GM21381 (cell line): ENCODE results near the gene CHL1.

ENCODE experiments used
- ATAC-seq: cut with Tn5 transposase; IDR thresholded peaks from one replicate; pipeline ENCODE4 v1.9.1; 2021; ENCODE audit warnings: mild to moderate bottlenecking, moderate library complexity; ENCODE audit not compliant: unreplicated experiment

Gene CHL1

DNA sequence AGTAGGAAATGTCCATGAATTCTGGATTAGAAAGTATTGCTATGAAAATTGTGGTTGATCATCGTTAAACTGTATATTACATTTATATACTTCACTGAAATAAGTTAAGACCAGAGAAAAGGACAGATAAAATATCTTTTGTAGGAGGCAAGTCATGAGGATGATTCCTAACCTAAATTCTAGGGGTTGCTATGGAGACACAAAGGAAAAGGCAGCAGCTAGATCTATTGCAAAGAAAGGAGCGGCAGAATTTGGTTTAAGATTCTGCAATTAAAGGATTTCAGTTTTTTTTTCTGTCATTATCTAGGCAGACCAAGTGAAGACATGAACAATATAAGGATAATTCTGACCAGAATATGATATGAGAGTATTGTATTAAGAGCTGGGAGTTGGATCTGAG is 136.1 kb downstream of the CHL1 start:
- no peak for ATAC-seq

DNA sequence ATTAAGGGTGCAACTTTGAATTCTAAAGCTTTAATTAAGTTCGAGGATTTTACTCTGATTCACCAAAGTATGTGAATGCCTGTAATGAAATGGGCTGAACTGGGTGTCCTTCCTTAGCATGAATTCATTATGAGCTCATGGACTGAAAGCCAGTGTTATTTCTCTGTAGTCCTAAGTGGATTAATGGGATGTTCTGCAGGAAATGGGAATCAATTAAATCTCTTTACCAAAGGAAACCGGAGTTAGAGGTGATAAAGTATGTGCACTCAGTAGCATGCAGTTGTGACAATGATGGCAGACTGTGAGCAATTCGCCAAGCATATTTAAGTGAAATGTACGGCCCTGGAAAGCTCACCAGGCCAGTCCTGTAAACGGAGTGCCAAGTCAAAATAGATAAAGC is 138.7 kb downstream of the CHL1 start:
- ATAC-seq, result no peak

DNA sequence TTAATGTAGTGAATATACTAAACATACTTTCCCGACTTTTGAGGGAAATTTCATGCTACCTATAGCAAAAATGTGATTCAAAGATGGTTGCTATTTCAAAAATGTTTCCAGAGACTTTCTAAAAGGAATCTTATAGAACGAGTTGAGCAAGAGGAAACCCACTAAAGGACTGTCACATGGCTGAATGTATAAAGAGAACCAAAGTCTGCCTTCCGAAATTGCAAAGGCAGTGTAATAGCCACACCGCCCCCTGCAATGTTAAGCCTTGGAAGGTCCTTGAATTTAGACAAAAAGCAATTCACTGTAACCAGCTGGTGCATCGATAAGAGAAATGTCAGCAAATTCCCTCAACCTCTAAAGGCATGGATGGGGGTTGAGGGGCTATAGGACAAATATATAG is 142.8 kb downstream of the CHL1 start:
- ATAC-seq, result no peak

DNA sequence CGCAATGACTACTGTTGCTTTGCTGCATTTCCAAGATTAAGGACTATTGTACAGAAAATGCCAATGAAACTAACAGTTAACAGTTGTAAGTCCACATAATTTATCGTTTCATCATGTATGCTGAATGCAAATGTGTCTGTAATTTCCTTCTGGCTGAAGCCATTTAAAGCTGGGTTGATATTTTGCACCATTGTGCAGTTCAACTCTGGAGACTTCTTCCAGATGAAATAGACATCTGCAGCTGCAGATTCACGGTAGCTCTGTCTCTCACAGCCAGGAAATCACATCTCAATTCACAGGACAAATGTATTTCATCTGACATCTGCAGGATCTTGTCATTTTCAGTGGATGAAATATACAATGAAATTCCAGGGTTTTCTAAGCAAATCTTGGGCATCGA is 145.4 kb downstream of the CHL1 start:
- ATAC-seq, result no peak

DNA sequence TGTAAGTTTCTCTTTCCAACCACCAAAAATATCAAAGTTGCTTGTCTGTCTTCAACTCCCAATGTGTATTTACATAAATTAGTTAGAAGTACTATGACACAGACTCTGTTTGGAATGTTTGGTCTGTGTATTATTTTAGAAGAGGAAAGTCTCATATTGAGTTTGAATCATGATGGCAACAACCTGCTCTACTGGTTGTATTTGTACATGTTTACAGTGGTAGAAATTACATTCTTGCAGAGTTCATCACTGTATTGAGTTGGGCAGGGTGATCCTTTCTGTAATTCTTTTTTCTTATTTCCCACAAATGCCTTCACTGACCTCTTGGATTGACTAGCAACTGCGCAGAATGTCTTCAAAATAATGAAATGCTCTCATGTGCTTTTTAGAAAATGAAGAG is 149.6 kb downstream of the CHL1 start:
- ATAC-seq, result no peak

DNA sequence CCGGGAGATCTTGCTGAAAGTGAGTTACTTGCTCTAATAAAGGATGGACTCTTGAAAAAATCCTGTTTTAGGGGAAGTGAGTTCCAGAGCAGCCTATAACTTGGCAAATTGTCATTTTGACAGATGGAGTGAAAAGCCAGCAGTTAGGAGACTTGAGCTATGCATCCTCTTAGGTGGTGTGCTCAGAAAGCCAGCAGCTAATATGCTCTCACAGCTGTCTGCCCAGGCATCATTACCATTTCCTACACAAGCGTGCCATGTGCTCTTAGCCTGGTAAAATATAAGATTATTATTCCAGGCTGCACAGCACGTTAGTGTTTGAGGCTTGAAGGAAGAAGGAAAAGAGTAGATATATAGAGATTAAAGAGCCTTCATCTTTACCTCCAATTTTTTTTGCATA is 151.0 kb downstream of the CHL1 start:
- ATAC-seq, result no peak

DNA sequence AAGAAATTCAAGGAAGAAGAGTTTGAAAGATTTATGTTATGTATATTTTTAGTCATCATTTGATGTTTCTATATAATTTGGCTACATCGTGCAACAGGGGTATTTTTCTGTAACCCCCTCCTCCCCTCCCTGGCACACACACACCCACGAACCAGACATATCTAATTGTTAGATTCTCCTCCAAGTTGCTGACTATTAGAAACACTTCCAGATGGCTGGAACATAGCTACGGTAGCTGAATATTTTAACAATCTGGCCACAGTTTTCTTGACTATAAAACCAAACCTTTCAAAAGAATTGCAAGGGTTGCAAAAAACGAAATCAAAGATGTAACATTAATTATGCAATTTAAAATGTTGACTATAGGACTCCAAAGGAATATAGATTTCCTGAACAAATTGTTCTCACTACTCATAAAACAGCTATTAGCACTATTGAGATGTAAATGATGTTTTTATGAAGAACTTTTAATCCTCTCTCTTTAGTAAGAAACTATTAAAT is 154.4 kb downstream of the CHL1 start:
- ATAC-seq, result no peak

DNA sequence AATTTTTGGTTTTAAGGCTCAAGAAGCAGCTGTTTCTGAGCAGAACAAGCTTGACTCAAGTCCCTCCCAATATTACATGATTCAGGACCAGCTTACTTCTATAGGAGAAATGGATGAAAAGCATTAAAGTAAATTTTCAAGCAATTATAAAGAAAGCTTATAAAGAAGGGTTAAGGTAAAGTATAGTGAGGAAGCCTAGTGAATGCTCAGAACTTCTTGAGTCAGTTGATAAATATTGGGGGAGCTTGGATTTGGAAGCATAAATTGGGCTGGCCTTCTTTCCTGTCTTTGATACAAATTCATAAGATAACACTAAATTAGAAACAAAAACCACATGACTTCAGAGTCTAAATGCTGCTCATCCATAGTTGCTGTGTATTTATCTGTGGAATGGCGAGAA is 156.0 kb downstream of the CHL1 start:
- no peak for ATAC-seq

DNA sequence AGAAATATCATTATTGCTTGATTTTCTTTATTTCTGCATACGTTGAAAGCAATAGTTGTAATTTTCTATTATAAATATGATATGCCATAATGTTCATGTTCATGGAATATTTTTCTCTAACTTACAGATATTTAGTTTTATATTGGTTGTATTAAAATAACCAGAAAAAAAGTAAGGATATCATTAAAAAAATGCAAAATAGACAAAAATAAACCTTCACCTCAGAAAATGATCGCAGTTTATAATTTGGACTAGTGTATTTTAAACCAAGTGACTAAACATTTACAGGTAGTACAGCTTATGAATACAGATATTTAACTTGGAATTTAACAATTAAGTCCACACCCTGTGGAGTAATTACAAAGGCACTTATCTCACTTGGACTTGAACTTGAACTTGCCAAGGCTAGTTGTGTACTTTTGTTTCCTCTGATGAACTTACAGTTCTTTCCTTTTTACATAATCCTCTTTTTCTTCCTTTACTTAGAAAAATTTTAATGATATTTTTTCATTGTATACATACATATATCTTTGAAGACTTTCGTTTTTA is 156.7 kb downstream of the CHL1 start:
- no peak for ATAC-seq

DNA sequence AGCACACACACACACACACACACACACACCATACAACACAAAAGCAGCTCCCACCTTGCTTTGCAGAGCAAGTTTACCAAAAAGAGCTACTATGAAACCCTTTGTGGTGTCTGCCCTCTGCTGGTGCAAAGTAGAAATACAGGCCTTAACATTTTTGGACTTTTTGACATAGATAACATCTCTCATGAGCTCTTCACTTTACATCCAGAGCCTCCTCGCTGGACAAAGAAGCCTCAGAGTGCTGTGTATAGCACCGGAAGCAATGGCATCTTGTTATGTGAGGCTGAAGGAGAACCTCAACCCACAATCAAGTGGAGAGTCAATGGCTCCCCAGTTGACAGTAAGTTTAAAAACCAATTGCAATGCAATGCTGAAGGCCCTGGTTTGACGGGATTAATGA is 157.9 kb downstream of the CHL1 start:
- ATAC-seq, result no peak

DNA sequence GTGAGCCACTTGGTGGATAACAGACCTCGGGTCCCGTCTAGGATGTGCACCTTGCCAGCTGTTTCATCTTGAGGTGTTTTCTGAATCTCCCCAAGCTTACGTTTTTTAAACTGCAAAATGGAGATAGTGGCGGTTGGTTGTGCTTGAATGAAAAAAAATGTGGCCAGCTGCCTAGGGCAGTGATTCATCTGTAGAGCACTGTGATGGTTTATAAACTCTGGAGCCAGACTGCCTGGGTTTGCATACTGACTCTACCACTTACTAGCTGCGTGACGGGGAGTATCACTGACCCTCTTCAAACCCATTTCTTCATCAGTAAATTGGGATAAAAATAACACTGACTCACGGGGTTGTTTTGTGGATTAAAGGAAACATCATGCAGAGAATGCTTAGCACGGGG is 159.1 kb downstream of the CHL1 start:
- no peak for ATAC-seq

DNA sequence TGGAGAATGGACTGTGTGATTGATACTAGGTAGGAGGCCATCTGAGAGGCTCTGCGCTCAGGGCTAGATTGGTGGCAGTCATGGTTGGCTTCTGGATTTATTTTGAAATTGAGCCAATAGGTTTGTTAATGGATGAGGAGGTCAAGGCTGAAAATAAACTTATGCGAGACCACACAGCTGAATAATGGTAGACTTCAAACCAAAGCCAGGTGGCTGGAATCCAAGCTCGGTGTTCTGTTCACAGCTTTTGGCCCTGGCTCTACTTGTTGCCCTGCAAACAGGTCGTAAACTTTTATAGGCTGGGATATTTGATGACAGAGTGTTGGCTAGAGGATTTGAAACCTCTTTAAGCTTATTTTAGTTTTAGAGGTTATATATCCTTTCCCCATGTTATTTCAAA is 160.4 kb downstream of the CHL1 start:
- no peak for ATAC-seq

DNA sequence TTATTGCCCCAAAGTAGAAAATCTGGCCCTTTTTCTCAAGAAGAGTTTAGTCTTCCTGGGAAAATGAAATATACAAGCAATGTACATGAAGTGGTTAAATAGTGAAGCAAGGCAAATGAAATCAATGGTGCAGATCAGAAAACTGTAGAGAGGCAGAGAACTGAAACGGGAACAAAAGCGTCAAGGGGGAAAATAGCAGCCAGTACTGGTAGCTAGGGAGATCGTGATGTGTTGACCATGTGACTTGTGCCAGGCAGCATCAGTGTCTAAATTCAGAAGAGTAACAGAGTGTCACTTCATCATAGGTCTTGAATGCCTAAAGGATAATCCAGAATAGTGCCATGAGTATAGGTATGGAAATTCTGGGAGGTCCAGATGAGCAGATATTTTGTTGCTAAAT is 163.1 kb downstream of the CHL1 start:
- peak; percentile 68 for ATAC-seq

DNA sequence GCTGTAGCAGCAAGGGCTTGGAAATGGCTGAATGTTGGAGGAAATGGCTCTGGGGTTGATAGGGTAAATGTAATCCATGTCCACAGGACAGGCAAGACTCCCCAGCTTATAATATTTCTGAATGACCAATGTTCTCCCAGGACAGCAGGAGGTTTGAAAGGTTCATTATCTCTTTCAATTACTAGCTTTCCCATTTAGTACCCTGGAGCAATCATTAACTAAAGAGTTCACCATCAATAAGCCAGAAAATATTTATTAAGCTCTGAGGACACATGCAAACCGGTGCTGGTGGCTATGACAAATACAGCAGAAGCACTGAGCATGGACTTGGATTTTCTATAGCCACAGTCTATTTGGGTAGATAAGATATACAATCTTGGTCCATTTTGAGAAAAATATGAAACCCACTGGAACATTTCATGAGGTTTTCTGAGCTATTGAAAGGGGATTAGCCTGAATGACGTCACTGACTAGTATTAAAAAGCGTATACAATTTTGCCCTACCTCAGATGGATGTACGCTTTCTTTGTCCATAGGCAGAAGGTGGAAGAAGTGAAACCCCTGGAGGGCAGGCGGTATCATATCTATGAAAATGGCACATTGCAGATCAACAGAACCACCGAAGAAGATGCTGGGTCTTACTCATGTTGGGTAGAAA is 166.2 kb downstream of the CHL1 start:
- ATAC-seq, result no peak

DNA sequence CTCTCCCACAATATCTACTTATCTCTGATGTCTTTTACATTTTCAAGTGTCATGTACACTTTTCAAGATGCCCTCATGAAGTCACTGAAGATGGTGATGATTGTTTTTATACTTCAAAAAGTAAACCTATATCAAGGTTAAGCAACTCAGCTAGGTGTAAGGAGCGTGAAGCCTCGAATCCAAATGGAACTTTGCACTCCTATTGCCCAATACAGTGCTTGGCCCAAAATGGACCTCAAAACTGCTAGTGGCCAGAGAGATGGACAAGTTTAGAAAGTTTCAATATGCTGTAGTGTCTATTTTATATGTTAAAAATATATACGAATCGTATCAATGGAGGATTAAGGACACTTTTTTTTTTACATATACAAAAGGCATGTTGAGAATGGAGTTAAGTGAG is 167.7 kb downstream of the CHL1 start:
- no peak for ATAC-seq

DNA sequence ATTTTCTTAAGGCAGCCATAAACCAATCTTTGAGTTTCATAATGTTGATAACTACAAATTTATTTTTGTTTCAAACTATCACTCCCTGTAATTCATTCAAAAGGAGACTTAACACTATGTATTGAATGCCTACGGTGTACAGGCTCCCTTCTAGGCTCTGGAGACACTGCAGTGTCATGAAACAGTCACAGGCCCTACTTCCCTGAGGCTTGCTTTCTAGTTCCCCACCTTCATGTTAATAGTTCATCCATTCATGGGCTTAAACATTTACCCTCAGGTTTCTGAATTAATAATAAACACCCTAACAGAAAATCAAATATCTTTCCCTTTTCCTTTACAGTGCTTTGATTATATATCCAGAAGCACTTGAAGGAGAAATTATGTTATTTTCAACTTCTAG is 168.7 kb downstream of the CHL1 start:
- ATAC-seq, result peak; percentile 81

DNA sequence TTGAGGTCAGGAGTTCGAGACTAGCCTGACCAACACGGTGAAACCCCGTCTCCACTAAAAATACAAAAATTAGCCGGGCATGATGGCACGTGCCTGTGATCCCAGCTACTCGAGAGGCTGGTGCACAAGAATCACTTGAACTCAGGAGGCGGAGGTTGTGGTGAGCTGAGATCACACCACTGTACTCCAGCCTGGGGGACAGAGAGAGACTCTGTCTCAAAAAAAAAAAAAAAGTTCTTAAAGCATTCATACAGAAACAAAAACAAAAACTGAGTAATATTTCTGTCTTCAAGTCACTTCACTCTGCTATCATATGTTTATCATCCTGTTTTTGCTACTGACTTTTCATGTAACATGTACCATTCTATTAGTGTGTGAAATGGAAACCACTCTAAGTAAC is 169.7 kb downstream of the CHL1 start:
- ATAC-seq, result peak; percentile 43

DNA sequence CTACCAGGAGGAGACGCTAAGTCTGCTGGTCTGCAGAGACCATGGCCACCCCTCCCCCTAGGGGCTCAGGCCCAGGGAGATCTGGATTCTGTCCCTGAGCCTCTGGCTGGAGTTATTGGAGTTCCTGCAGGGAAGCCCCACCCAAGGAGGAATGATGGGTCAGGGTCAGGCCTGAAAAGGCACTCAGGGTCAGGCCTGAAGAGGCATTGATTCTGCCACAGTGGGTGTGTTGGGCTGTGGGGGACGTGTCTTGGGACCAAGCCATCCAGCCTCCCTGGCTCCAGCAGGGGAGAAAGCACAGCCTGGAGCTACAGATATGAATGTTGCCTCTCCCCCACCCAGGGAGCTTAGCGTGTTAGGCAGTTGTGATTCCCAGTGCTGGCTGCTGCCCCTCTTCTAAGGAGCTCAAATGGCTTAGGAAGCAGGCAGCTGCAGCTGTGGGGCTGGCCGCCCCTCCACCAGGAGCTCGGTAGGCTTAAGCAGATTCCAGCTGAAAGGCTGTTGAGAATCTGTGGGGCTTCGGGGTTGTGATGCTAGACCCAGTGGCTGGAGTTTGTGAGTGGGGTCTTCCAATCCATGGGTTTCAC is 176.7 kb downstream of the CHL1 start:
- ATAC-seq, result no peak

DNA sequence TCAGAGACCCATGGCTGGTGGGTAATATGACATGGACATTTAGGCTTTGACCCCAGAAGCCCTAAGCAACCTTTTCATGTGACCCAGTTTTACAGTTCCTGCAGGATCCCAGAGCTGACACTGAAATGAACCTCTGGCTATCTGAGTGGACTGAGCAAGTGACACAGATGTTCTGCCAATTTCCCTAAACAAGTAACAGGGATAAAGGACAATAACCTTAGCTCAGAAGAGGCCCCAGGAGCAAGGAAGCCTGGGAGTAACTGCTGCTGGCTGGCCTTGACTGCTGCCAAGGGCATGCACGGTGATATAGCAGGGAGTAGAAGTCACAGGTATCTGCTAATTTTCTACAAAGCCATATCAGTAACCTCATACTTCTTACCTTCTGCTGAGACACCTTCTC is 177.9 kb downstream of the CHL1 start:
- no peak for ATAC-seq

DNA sequence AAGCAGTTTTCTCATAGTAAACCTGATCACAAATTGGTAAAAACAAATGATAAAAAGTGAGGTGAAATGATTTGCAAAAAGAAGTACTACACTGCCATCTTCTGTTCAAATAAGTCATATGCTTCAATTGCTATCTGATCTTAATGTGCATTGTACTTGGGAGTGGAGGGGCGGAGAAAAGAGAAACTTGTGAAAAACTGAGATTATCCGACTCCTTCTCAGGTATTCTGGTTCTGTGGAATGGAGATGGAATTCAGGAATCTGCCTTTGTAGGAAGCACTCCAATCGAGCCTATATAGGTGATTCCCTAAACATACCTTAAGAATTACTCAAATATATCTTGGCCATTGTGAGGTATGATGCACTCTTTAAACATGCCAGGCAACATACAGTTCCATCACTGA is 180.6 kb downstream of the CHL1 start:
- peak; percentile 58 for ATAC-seq

DNA sequence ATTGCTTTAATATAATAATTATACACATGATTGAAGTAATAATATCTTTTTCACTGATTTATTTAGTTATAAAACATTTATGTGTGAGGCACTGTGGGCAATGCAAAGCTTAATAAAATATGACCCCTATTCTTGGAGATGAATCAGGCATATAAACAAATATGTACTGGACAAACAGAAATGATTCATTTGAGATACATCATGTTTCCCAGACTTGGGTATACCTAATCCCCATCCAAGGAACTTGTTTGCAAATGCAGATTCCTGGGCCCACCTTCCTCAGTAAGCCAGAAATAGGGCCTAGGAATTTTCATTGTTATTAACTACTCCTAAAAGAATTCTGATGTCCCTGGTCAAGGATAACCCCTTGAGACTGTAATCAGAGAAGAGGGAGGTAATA is 184.2 kb downstream of the CHL1 start:
- ATAC-seq, result no peak

DNA sequence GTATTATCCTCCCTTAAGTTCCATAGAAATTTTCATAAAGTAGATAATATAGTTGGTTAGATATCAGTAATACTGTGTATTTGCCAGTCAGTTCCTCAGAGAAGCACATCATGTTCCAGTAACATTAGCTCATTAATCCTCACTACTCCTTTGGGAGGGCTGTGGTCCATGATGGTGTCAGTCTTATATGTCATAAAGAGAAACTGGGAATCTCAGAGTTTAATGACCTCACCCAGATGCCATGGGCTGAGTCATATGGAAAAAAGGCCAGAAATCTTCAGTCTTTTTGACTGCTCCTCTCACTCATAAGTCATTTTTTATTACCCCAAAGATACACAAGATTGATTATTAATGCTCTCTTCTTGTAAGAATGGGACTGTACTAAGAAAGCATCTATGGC is 188.6 kb downstream of the CHL1 start:
- no peak for ATAC-seq

DNA sequence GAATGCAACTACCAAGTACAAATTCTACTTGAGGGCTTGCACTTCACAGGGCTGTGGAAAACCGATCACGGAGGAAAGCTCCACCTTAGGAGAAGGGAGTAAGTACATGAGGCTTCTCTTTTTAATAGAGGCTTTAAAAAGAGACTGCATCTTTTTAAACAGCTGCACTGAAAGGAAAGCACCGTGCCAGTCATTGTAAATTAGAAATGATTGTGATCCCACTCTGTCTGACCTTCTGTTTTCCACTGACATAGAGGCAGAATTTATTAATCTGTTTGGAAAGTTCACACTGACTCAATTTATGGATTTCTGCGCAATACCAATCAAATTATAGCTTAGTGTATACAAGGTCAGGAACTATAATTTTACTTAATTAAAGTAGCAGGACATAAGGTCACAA is 198.2 kb downstream of the CHL1 start:
- no peak for ATAC-seq
